GM10847 (cell line): ENCODE measurements around the gene PRSS35.

Experiments used
- POLR2A ChIP-seq: IDR thresholded peaks from 2 replicates; pipeline ENCODE4 v1.6.1; 2011; ENCODE audit not compliant: insufficient read length; ENCODE audit errors: extremely low read depth

Gene PRSS35, protein sequence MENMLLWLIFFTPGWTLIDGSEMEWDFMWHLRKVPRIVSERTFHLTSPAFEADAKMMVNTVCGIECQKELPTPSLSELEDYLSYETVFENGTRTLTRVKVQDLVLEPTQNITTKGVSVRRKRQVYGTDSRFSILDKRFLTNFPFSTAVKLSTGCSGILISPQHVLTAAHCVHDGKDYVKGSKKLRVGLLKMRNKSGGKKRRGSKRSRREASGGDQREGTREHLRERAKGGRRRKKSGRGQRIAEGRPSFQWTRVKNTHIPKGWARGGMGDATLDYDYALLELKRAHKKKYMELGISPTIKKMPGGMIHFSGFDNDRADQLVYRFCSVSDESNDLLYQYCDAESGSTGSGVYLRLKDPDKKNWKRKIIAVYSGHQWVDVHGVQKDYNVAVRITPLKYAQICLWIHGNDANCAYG

DNA sequence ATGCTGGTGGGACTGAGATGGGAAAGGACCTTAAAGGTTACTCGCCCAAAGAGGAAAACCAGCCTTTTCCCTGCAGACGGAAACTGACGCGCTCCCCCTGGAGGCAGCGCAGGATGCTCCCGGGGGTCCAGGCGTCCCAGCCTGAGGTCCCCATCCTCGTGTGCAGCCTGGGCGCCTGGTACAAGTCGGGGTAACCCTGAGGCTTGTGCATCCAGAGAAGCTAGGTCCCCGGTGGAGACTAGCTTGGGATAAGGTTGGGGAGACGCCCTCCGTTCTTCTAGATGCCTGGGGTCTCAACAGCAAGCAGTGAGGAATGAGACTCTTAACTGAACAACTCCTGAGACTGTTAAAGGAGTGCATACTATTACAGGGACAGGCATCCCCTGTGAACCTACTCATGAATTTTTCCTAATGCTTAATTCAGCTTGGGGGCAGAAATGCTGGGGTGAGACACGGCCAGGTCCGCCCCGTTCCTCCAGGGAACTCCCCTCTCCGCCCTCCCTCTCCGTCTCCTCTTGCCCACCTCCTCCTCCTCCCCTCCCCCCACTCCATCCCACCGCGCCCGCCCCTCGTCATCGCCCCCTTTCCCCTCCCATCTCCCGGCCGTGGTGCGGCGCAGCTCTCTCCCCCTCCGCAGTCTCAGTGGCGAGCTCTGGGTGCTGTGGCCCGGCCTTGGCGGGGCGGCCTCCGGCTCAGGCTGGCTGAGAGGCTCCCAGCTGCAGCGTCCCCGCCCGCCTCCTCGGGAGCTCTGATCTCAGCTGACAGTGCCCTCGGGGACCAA lies at the start of gene PRSS35:
Gene PRSS35 (plus strand): TSS at position 634 of the 781 bp plus-strand sequence. CDS start 10,908 bp downstream, outside the sequence.
- no peak for TF ChIP-seq POLR2A

DNA sequence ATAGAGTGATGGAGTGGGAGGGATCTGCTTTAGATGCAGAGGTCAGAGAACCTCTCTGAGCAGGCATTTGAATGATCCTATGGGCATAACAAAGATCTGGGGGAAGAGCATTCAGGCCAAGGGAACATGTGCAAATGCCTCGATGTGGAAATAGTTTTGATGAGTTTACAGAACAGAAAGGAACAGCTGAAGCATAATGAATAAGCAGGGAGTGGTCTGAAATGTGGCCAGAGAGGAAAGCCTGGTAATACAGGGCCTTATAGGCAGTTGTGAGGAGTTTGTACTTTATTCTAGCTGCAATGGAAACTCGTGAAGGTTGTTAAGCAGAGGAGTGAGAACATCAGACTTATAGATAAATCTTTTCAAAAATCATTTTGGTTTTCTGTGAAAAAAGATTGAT lies 48.4 kb upstream of the PRSS35 start:
- TF ChIP-seq POLR2A = no peak

DNA sequence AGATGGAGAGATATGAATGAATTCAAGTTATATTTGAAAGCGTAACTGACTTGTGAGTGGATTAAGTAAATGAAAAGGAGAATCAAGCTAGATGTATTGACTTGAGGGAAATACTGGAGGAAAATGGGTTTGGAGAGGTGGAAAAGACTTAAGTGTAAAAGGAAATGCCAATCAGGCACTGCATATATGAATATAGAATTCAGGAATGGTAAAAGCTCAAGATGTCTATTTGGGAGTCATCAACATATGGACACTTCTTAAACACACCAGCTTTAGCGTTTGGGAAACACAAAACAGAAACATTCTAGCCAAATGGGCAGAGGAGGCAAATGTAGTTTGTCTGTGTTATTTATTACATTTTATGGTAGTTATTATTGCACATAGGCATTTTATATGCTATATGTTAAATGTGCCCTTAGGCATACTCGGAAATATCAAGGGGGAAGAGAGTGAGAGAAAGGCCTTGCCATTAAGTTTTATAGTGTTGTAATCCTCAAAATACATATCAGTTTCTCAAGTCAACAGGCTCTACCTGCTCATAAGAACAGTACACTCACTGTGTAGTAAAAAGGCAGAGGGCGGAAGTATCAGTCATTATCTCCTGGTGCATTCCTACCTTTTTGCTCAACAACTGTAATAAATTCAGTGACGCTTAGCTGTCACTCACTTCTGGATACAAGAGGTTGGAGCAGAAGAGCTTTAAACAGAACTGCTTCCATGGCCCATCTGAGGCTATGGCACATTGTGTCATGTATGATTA lies 47.8 kb upstream of the PRSS35 start:
- no peak for TF ChIP-seq POLR2A

DNA sequence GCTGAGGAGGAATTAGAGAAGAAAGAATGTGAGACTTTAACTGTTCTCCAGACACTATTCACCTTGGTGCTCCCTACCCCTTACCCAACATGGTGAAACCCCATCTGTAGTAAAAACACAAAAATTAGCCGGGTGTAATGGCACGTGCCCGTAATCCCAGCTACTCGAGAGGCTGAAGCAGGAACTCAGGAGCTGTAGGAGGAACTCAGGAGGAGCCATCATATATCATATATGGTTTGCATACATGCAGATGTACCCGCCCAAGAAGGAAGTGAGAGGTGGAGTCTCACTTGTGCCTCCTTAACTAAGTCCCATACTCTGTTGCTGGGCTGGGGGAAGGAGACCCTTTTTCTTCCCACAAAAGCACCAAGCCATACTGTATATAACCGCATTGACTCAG lies 46.0 kb upstream of the PRSS35 start:
- no peak for TF ChIP-seq POLR2A

DNA sequence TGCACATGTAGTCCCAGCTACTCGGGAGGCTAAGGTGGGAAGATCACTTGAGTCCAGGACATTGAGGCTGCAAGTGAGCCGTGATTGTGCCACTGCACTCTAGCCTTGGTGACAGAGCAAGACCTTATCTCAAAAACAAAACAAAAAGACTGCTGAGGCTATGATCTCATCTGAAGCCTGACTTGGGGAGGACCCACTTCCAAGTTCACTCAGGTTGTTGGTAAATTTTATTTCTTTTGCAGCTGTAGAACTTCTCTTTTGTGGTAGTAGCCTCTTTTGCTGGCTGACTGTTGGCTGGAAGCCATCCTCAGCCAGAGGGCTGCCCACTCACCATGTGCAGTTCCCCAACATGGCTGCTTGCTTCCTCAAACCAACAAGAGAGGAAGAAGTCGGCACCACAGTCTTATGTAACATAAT lies 44.7 kb upstream of the PRSS35 start:
- TF ChIP-seq POLR2A = no peak

DNA sequence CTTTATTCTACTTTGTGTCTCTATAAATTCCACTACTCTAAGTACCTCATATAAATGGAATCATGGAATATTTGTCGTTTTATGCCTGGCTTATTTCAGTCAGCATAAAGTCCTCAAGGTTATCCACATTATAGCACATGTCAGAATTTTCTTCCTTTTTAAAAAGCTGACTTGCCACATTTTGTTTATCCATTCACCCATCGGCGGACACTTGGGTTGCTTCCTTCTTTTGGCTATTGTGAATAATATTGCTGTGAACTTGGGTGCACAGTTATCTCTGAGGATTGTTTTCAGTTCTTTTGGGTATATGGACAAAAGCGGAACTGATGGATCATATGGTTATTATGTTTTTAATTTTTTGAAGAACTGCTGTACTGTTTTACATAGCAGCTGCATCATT lies 42.3 kb upstream of the PRSS35 start:
- TF ChIP-seq POLR2A = no peak

DNA sequence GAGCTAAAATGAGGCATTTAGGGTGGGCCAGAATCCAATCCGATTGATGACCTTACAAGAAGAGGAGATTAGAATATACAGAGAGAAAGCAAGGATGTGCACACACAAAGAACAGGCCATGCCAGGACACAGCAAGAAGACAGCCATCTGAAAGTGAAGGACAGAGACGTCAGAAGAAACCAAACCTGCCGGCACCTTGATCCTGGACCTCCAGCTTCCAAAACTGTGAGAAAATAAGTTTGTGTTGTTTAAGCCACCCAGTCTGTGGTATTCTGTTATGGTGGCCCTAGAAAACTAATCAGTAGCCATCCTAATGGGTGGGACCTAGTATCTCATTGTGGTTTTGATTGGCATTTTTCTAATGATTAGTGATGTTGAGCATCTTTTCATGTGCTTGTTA lies 41.7 kb upstream of the PRSS35 start:
- TF ChIP-seq POLR2A = no peak

DNA sequence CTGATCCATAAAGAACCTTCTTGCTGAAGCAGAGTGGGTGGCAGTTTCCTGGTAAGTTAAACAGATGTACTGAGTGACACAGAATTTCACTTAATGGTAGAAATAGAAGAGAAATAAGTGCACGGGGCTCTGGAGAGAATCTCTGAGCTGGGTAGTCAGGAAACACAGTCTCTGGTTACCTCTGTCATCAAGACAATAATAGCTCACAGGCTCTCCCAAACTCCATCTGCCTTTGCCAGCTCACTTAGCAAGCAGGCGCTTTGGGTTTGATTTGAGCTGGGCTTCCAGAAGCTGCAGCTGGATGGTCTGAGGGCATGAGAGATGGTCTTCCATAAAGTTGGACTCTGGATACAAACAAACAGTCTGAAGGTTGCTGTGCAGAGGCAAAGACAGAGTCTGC lies 39.6 kb upstream of the PRSS35 start:
- TF ChIP-seq POLR2A = no peak

DNA sequence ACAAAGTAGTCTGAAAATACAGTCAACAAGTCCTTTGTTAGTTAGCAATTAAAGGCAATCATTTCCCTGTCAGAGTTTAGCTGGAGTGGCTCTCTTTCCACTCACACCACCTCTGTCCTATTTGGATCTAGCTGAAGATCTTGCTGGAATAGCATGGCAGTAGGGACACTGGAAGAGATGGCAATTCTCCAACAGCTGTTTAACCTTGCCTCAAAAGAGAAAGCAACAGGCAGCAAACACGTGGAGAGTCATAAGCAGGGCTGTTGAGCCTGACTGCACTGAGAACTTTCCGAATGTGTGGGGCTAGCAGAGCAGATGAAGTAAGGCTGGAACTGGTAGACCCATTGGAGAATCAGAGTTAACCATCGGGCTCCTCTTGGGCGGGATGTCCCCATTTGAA lies 38.0 kb upstream of the PRSS35 start:
- TF ChIP-seq POLR2A = no peak

DNA sequence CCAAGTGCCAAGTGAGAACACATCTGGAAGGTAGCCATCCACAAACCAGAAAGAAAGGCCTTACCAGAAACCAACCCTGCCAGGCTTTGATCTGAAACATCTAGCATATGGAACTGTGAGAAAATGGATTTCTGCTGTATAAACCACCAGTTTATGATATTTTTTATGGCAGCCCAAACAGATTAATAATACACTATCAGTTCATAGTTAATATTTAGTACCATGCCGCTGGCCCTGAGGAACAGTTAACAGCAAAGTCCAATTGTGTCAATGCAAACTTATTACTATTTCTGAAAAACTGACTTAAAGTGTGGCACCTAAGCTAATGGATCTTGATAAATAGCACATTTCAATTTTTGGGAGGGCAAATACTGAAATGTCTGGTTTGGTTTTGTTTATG lies 35.4 kb upstream of the PRSS35 start:
- TF ChIP-seq POLR2A = no peak

DNA sequence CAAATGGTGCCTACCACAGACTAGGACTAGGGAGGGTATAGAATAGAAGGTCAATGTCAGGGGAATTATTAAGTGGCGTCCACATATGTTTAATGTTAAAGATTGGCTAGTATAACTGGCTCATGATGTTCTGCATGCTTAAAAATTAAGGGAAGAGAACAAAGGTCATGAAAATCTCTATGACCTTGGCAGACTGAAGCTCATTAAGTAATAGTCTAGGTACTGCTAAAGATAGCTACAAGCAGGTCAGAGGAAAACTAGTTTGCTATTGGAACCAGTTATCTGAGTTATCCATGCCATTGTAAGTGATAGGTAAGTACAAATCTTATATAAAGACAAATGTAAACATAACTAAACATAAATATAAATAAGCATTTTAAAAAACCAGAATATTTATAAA lies 32.9 kb upstream of the PRSS35 start:
- no peak for TF ChIP-seq POLR2A

DNA sequence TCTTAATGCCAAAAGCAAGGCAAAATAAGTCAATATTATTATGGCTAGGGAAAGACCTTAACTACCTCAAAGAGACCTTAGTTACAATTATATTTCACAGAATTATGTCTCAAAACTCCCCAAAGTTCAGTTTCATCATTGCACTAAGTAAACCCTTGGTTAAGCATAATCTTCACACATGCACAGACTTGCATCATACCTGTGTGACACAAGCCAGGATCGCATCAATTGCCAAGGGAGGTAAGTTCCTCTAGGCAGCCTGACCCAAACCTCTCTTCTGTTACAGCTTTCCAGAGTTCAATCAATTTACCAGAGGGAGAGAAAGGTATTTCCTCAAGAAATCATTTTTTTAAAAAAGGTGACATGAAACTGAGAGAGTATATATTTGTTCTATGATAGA lies 31.9 kb upstream of the PRSS35 start:
- no peak for TF ChIP-seq POLR2A

DNA sequence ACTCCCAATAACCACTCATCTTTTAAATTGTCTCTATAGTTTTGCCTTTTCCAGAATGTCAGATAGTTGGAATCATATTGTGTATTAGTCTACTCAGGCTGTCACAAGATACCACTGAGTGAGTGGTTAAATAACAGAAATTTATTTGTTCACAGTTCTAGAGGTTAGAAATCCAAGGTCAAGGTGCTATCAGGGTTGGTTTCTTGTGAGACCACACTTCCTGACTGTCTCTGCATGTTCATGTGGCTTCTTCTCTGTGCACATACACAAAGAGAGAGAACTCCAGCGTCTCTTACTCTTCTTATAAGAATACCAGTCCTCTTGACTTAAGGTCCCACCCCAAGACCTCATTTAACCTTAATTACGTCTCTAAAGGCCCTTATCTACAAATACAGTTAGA lies 23.9 kb upstream of the PRSS35 start:
- TF ChIP-seq POLR2A = no peak

DNA sequence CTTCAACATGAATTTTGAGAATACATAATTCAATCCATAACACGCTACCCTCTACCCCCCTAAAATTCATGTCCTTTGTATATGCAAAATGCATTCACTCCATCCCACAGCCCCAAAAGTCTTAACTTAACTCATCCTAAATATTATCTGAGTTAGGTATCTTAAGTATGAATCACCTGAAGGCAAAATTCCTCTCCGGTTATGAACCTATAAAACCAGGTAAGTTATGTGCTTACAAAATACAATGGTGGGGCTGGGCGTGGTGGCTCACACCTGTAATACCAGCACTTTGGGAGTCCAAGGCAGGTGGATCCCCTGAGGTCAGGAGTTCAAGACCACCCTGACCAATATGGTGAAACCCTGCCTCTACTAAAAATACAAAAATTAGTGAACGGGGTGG lies 23.5 kb upstream of the PRSS35 start:
- no peak for TF ChIP-seq POLR2A

DNA sequence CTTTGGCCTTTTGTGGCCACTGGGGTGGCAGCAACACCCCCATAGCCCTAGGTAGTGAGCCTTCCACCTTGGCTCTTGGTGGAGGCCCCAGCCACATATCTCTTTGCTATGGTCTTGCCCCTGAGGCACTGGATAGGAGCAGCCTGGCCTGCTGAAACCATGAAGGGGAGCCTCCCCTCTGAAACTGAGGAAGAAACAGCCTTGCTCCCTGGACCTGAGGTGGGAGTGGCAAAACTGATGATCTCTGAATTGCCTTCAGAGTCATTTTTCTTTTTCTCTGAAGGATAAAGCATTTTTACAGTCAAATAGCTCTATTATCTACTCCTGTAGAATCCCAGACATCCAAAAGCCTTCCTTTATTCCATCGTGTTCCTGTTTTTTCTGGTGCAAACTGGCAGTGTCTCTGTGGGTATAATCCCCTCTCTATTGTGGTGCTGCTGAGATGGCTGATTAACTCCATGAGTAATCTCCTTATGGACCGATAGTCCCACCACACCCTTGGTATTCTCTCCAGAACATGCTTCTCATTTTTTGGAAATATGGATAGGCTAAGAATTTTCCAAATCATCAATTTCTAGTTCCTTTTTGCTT lies 22.0 kb upstream of the PRSS35 start:
- TF ChIP-seq POLR2A = no peak
